Measurements from ENCODE around the gene COG2. TPM values are rescaled to one million over a fixed set of nuclear protein-coding genes. Genes with fewer than 3 reads are reported as not detected.
"Not testable (repeated sequence)": the region's sequence is repeated elsewhere in the genome, so short reads cannot be mapped to it uniquely, and the experiment has no call there.

Gene COG2
- total RNA-seq, 1 donor from 2014 or later = 36.3 TPM

GRCh38 chr1:230717251-230717650 lies 75.0 kb downstream of the COG2 start:
- no peak for DNase-seq

- not testable (repeated sequence) for DNase-seq
Measured at GRCh38 chr1:230721849-230722522, 79.7 kb downstream of the COG2 start.

GRCh38 chr1:230725256-230726012 lies 83.2 kb downstream of the COG2 start:
- DNase-seq = no peak

- no peak for DNase-seq
Measured at GRCh38 chr1:230728710-230729392, 86.6 kb downstream of the COG2 start.

- DNase-seq = no peak
Measured at GRCh38 chr1:230730977-230731376, 88.7 kb downstream of the COG2 start.

GRCh38 chr1:230735447-230735846 lies 93.2 kb downstream of the COG2 start:
- DNase-seq = no peak

GRCh38 chr1:230737622-230738262 lies 95.5 kb downstream of the COG2 start:
- no peak for DNase-seq

- DNase-seq = no peak
Measured at GRCh38 chr1:230739564-230740290, 97.4 kb downstream of the COG2 start.

Other genes with a start within 250 kb of the COG2 start
- 25.6 TPM for gene PGBD5, start 216.1 kb upstream of the COG2 start, total RNA-seq
- gene AGT, start 71.6 kb downstream of the COG2 start, total RNA-seq = 9.8 TPM
- gene CAPN9, start 104.9 kb downstream of the COG2 start, total RNA-seq = 0.16 TPM
- gene C1orf198, start 226.0 kb downstream of the COG2 start, total RNA-seq = 14.5 TPM

Measured in occipital lobe (tissue), 2 donors.